Stomach (tissue), 9 donors: ENCODE results near the gene IFT27. TPM values are rescaled to one million over a fixed set of nuclear protein-coding genes. Genes with fewer than 3 reads are reported as not detected.
A peak's percentile ranks its signal among the peaks of the same experiment; 100 is the strongest.

Experiments used
- DNase-seq, 2 donors: peaks; one replicate each; pipeline versions ENCODE4 v3.0.0 to v3.0.0-alpha.2; 2013 to 2019
- H3K27ac ChIP-seq, 5 donors: fragments of 200-600 bp in 4 of 5; sonication (generic) in 4 of 5; one replicate each; pipeline ENCODE4 v1.5.1; 2013 to 2019; ENCODE audit warnings: mild to moderate bottlenecking in 1 of 5, moderate library complexity in 1 of 5
- H3K27me3 ChIP-seq, 3 donors: fragments of 200-600 bp; sonication (generic); one replicate each; pipeline ENCODE4 v1.5.1; 2017 to 2019; ENCODE audit warnings: mixed run types in 1 of 3
- H3K36me3 ChIP-seq, 4 donors: fragments of 200-600 bp; sonication (generic); 1 replicate in 3 of 4; 2 replicates in 1 of 4; pipeline ENCODE4 v1.5.1; 2016 to 2019
- H3K4me1 ChIP-seq, 4 donors: fragments of 200-600 bp; sonication (generic); one replicate each; pipeline ENCODE4 v1.5.1; 2016 to 2019
- H3K4me3 ChIP-seq, 4 donors: fragments of 200-600 bp; sonication (generic) in 3 of 4; one replicate each; pipeline ENCODE4 v1.5.1; 2016 to 2019; ENCODE audit warnings: mild to moderate bottlenecking in 1 of 4
- H3K9me3 ChIP-seq, 4 donors: fragments of 200-600 bp; sonication (generic); one replicate each; pipeline ENCODE4 v1.5.1; 2016 to 2019
- EP300 ChIP-seq: sonication (generic); formaldehyde crosslinking; IDR thresholded peaks from one replicate; pipeline ENCODE4 v1.6.1; 2017; ENCODE audit warnings: antibody characterized with exemption
- POLR2A ChIP-seq, 4 donors: fragments of 450-650 bp; IDR thresholded peaks; one replicate each; pipeline ENCODE4 v1.6.1; 2016; ENCODE audit warnings: antibody characterized with exemption in 4 of 4, control low read depth in 2 of 4, mild to moderate bottlenecking in 1 of 4, moderate library complexity in 1 of 4
- POLR2AphosphoS5 ChIP-seq, 3 donors: sonication (generic); formaldehyde crosslinking; IDR thresholded peaks; one replicate each; pipeline ENCODE4 v1.6.1; 2016; ENCODE audit warnings: antibody characterized with exemption in 3 of 3
- WGBS, 5 donors: extraction: QIAGEN DNeasy Blood & Tissue Kit in 3 of 5; methylation state at CpG; one replicate each; pipeline versions ENCODE4 v1.1.5 to v1.1.7; 2013 to 2018; 5-methylcytosine and 5-hydroxymethylcytosine counted together
- intact Hi-C: fragments of 100-400 bp; cut with DNase I; formaldehyde crosslinking; loops from one replicate; pipeline ENCODE4 v1.15.1; 2023; ENCODE audit warnings: low total_unique reads
- polyA plus RNA-seq, 3 donors: library from polyadenylated mRNA; stranded (reverse); fragments of 200-250 nt; gene quantifications; one replicate each; pipeline ENCODE4 v1.2.3, GENCODE V29; 2013
- total RNA-seq, 5 donors: library from RNA; depleted of rRNA; stranded (reverse); fragments of >200 nt; gene quantifications; one replicate each; pipeline versions ENCODE4 v1.1.0 to v1.2.3, GENCODE V29; 2014 to 2016
- TF ChIP-seq, protein P1 (sequence below), 7 experiments: fragments of 450-650 bp in 4 of 7; fragments of 200-600 bp in 3 of 7; sonication (generic) in 3 of 7; IDR thresholded peaks; one replicate each; pipeline ENCODE4 v1.5.1; 2016 to 2019; ENCODE audit warnings: antibody characterized with exemption in 7 of 7, control low read depth in 2 of 7, mild to moderate bottlenecking in 1 of 7
- donor health status: healthy with polysubstance abuse.
- donor health status: Bipolar disorder and iron deficiency.
- donor health status: healthy.

The IFT27 gene
- total and polyA plus RNA-seq, 8 donors, result 8.2 to 36.1 (median 18.4) TPM

DNA sequence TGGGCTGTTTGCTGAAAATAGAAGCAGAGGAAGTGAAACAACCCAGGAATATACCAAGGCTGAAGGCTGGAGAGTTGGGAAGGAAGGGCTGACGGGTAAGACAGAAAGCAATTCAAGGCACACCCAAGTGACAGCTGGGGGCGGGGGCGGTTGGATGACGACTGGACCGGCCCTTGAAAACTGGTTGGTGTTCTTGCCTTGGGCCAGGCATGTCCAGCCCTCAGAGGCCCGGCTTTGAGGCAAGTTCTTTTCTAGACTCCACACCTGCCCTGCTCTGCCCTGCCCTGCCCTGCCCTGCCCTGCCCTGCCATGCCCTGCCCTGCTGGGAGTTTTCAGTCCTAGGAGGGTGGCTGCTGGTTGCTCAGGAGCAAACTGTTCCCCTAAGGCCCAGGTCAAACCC is 38.1 kb downstream of the IFT27 start:
- Histone ChIP-seq H3K4me1 (peaks cover 0 to 4% (median 0%) of the 10 kb centered on the region in 4 donors), H3K36me3 (no peaks in the 10 kb centered on the region), H3K4me3 (no peak overlapping the region), H3K27ac (no peak overlapping the region), H3K27me3 (peaks cover 0 to 68% (median 4%) of the 10 kb centered on the region in 3 donors), H3K9me3 (peaks cover 0 to 13% (median 10%) of the 10 kb centered on the region in 4 donors)
- intact Hi-C loops, result no loop called here
- WGBS, 5 donors, result 22 to 56% (median 50%) methylated on average over 6 of the region's 6 CpGs
- TF ChIP-seq, protein P1, sequence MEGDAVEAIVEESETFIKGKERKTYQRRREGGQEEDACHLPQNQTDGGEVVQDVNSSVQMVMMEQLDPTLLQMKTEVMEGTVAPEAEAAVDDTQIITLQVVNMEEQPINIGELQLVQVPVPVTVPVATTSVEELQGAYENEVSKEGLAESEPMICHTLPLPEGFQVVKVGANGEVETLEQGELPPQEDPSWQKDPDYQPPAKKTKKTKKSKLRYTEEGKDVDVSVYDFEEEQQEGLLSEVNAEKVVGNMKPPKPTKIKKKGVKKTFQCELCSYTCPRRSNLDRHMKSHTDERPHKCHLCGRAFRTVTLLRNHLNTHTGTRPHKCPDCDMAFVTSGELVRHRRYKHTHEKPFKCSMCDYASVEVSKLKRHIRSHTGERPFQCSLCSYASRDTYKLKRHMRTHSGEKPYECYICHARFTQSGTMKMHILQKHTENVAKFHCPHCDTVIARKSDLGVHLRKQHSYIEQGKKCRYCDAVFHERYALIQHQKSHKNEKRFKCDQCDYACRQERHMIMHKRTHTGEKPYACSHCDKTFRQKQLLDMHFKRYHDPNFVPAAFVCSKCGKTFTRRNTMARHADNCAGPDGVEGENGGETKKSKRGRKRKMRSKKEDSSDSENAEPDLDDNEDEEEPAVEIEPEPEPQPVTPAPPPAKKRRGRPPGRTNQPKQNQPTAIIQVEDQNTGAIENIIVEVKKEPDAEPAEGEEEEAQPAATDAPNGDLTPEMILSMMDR (IDR thresholded peaks at IDR 0.05), result no peak
- TF ChIP-seq POLR2AphosphoS5 (IDR thresholded peaks at IDR 0.05), result no peak
- TF ChIP-seq POLR2A (IDR thresholded peaks at IDR 0.05), result no peak
- no peak for TF ChIP-seq EP300
- peak; percentile 20 to 21 for DNase-seq

DNA sequence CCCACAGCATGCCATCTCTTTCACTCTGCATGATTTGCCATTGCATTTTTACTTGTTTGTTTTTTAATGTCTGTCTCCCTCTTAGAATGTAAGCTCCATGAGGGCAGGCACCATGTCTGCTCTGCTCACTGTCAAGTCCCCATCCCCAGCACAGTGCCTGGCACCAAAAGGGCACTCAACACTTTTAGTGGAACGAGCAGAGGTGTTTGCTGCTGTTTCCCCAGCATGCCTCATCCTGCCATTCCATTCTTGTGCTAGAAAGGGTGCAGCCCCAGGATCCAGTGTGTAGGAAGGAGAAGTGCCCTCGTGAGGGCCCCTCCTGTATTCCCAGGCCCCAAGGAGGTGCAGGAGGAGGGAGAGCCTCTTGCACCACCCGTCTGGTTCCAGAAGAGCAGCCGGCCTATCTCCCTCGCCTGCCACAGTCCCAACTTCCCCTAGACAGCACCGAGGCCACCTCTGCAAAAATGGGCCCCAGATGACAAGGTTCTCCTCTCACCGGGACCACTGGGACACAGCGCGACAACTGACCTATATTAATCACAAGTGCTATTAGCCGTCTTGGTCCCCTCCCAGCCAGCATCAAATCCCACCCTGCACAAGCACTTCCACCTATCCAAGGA is 39.1 kb downstream of the IFT27 start:
- Histone ChIP-seq H3K36me3 (no peaks in the 10 kb centered on the region), H3K4me3 (no peak overlapping the region), H3K27ac (no peak overlapping the region), H3K27me3 (peaks cover 0 to 75% (median 7%) of the 10 kb centered on the region in 3 donors), H3K4me1 (peaks cover 0 to 4% (median 0%) of the 10 kb centered on the region in 4 donors), H3K9me3 (peaks cover 0 to 13% (median 10%) of the 10 kb centered on the region in 4 donors)
- TF ChIP-seq, protein P1 (IDR thresholded peaks at IDR 0.05), result no peak
- TF ChIP-seq EP300 (no peak), POLR2A (IDR thresholded peaks at IDR 0.05) (no peak), POLR2AphosphoS5 (IDR thresholded peaks at IDR 0.05) (no peak)
- intact Hi-C loops, result no loop called here
- WGBS, 5 donors, result 58 to 79% (median 66%) methylated on average over 5 to 10 of the region's 10 CpGs
- DNase-seq, result peak in 1 of 2 donors; percentile 11

DNA sequence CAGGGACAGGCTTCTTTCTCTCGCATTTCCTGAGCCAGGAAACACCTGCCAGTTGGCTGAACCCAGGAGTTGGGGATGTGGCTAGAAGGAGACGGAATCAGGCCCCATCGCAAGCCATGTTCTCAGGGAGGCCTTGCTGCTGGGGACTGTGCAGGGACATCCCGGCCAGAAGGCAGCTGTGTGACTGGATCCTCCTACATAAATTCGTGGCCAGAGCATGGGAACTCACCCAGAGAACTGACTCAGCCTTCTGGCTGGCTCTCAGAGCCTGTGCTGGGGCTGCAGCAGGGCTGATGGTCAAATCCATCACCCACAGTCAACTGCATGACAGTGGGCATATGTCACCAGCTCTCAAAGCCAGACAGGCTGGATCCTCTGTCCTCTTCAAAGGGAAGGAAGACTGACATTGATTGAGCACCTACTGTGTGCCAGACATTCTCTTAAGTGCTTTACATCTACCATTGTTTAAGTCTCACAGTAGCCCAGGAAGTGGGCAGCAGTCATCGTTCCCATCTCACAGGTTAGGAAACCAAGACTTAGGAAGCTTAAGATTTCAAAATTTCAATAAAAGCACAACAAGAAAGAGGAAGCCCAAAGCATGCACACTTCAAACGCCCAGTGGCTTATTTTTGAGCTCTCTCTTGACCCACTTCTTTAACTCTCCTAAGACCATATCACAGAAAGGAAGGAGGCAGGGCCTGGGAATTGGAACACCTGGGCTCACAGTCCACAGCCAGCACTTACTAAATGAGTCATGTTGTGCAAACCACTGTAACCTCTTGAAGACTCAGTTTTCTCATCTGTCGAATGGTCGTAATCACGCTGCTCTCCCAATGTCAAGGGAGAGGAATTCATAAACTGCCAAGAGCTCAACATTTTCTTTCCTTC is 41.5 kb downstream of the IFT27 start:
- Histone ChIP-seq H3K27me3 (peaks cover 0 to 88% (median 7%) of the 10 kb centered on the region in 3 donors), H3K36me3 (no peaks in the 10 kb centered on the region), H3K27ac (no peak overlapping the region), H3K4me3 (no peak overlapping the region), H3K9me3 (peaks cover 0 to 10% (median 7%) of the 10 kb centered on the region in 4 donors), H3K4me1 (peaks cover 0 to 4% (median 0%) of the 10 kb centered on the region in 4 donors)
- intact Hi-C loops, result no loop called here
- peak; percentile 21 to 30 for DNase-seq
- WGBS, 5 donors, result 44 to 54% (median 50%) methylated on average over 10 of the region's 10 CpGs
- no peak for TF ChIP-seq POLR2AphosphoS5 (IDR thresholded peaks at IDR 0.05)
- TF ChIP-seq, protein P1 (IDR thresholded peaks at IDR 0.05), result no peak
- no peak for TF ChIP-seq POLR2A (IDR thresholded peaks at IDR 0.05)
- no peak for TF ChIP-seq EP300

DNA sequence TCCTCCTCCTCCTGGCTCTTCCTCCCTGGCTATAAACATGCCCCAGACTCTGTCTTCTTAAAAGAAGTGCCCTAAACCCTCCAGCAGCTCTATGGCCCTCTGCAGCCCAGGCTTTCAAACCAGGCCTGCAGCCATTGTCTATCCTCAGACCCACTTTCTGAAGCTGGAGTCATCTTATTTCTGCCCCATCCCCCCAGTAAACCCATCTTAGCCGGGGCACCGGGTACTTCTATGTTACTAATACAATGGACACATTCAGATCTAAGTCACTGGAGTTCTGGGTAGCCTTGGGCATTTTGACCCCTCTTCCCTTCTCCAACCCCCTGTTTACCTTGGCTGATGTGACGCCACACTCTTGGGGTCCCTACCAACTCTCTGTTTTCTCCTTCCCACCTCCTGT is 42.6 kb downstream of the IFT27 start:
- H3K4me1 ChIP-seq, result peaks cover 0 to 4% (median 0%) of the 10 kb centered on the region in 4 donors
- no peak overlapping the region for H3K27ac ChIP-seq
- no peak for TF ChIP-seq POLR2A (IDR thresholded peaks at IDR 0.05)
- TF ChIP-seq, protein P1 (IDR thresholded peaks at IDR 0.05), result no peak
- no peak for TF ChIP-seq POLR2AphosphoS5 (IDR thresholded peaks at IDR 0.05)
- TF ChIP-seq EP300, result no peak
- H3K4me3 ChIP-seq, result no peak overlapping the region
- no peaks in the 10 kb centered on the region for H3K9me3 ChIP-seq
- H3K27me3 ChIP-seq, result peaks cover 0 to 83% (median 7%) of the 10 kb centered on the region in 3 donors
- DNase-seq, result peak in 1 of 2 donors; percentile 13
- intact Hi-C loops, result no loop called here
- WGBS, 5 donors, result 73 to 86% (median 80%) methylated on average over 3 of the region's 3 CpGs
- no peaks in the 10 kb centered on the region for H3K36me3 ChIP-seq
